Activated CD4-positive, alpha-beta T cell treated with anti-CD3 and anti-CD28 coated beads, Interleukin-2, amount 50 U/mL, for 16 hours (primary cell): ENCODE measurements around the gene ETV4.
A peak's percentile ranks its signal among the peaks of the same experiment; 100 is the strongest.
"Not testable (repeated sequence)": the region's sequence is repeated elsewhere in the genome, so short reads cannot be mapped to it uniquely, and the experiment has no call there.

ENCODE experiments used
- DNase-seq: peaks from one replicate; pipeline ENCODE4 v3.0.0-alpha.2; 2020

Gene ETV4

DNA sequence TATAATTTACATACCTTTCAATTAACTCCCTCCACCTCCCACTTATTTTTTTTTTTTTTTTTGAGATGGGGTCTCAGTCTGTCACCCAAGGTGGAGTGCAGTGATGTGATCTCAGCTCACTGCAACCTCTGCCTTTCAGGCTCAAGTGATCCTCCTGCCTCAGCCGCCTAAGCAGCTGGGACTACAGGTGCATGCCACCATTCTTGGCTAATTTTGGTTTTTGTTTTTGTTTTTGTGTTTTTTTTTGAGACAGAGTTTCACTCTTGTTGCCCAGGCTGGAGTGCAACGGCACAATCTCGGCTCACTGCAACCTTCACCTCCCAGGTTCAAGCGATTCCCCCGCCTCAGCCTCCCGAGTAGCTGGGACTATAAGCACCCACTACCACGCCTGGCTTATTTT, 36.7 kb downstream of the ETV4 start:
- DNase-seq, result not testable (repeated sequence)

DNA sequence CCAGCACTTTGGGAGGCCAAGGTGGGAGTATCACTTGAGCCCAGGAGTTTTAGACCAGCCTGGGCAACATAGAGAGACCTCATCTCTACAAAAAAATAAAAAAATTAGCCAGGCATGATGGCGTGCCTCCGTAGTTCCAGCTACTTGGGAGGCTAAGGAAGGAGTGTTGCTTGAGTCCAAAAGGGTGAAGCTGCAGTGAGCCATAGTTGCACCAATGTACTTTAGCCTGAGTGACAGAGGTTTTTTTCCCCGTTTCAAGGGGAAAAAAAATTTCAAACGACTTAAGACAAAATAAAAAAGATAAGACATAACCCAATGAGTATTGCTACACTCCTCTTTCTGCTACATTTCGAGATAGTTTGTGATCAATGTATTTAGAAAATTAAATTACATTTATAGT, 55.5 kb downstream of the ETV4 start:
- no peak for DNase-seq

DNA sequence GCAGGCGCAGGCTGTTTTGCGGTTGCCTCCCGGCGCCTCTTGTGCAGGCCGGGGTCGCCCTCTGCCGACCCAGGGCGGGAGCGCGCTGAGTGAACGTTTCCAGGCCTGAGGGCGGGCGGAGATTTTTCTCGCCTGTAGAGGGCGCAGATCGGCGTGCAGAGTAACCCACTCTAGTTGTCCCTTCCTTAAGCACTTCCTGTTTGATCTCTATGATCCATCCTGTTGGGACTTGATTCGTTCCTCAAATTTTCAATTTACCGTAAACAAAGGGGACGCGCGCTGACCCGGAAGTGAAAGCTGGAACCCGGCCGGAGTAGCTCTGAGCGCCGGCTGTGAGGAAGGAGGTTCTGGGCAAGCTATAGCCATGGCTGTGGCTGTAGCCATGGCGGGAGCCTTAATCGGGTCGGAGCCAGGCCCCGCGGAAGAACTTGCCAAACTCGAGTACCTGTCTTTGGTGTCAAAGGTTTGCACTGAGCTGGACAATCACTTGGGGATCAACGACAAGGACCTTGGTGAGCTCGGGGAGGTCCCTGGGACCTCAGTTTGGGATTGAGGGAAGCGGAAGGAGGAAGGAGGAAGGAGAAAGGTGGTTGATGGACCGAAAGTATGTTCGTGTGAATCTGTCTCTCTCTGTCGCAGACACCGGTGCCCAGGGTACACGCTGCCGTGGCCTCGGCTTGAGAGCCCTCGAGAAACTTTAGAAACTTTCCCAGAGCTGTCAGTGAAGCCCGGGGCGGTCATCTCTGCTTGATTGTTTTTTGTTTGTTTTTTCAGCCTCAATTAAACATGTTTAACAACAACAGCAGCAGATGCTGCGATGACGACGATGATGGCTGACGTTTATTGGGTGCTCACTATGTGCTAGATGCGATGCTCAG, 62.2 kb downstream of the ETV4 start, which contains the start of gene DHX8:
TSS of gene DHX8 (plus strand) at position 302 of the 878 bp plus-strand sequence. CDS start at position 365, 63 bp downstream.
- DNase-seq, result peak; percentile 99

DNA sequence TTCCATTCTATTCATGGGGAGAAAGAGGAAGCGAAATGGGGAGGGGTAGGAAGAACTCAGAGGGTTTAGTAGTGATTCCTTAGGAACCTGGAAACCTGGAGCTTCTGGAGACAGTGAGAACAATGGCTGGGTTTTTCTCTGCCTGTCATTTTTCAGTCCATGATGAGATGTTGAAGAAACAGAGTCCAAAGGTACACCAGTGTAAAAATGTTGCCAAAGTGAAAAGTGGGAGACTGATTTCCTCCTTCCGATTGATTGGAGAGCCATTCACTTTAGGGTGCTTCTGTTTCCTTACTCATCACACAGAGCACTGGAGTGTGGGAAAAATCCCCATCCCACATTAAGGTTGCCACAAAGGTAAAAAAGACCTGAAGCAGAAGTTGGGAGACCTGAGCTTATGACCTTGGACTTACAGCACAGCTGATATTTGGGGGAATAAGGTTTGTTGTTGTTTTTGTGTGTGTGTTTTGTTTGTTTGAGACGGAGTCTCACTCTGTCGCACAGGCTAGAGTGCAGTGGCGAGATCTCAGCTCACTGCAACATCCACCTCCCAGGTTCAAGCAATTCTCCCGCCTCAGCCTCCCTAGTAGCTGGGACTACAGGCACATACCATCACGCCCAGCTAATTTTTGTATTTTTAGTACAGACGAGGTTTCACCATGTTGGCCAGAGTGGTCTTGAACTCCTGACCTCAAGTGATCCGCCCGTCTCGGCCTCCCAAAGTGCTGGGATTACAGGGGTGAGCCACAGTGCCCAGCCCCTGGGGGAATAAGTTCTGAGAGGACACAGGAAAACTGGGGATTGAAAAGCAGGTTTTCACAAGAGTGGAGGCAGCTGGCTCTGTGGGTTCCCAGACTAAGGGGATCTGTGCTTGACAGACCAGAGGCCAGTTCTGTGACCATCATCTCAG, 63.8 kb downstream of the ETV4 start:
- no peak for DNase-seq

DNA sequence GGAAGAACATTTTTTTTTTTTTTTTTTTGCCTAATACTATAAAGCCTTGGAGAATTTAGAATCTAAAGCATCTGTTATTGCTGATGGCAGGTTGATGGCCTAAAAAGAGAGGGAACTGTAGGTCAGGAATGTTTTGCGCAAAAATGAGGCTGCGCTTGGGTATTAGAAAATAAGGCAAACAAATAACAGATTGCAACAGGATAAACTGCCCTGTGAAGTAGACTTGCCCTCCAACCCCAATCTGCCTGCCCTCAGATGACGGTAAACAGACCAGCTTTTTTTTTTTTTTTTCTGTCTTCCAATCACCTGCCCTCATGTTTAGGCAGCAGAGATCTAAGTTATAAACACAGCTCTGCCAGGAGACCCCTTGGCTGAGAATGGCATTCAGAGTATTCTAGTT, 66.2 kb downstream of the ETV4 start:
- DNase-seq, result no peak
